Activated naive CD4-positive, alpha-beta T cell treated with anti-CD3 and anti-CD28 coated beads for 36 hours (primary cell): ENCODE measurements around the gene AVPR1B. TPM values are rescaled to one million over a fixed set of nuclear protein-coding genes. Genes with fewer than 3 reads are reported as not detected.

Experiments
- CTCF ChIA-PET: fragments of 350-600 bp; sonication (Branson Sonifier 250); formaldehyde crosslinking; loops from one replicate; lab custom pipeline; 2021; ENCODE audit warnings: antibody characterized with exemption; lab: Charles Lee
- DNase-seq: peaks from one replicate; pipeline ENCODE4 v3.0.0-alpha.2; 2020
- H3K27ac Mint-ChIP-seq: one replicate; pipeline ENCODE4 v1.8.0; 2021; ENCODE audit warnings: mild to moderate bottlenecking, mixed read lengths
- H3K27me3 Mint-ChIP-seq: one replicate; pipeline ENCODE4 v1.8.0; 2021; ENCODE audit warnings: low read depth, mixed read lengths
- H3K36me3 Mint-ChIP-seq: one replicate; pipeline ENCODE4 v1.8.0; 2021; ENCODE audit warnings: low read depth, mixed read lengths
- H3K4me1 Mint-ChIP-seq: one replicate; pipeline ENCODE4 v1.8.0; 2021; ENCODE audit warnings: low read depth, mixed read lengths
- H3K4me3 Mint-ChIP-seq: one replicate; pipeline ENCODE4 v1.8.0; 2021; ENCODE audit warnings: mild to moderate bottlenecking, moderate library complexity, mixed read lengths
- H3K9me3 Mint-ChIP-seq: one replicate; pipeline ENCODE4 v1.8.0; 2021; ENCODE audit warnings: mixed read lengths
- intact Hi-C: fragments of 100-400 bp; cut with micrococcal nuclease; formaldehyde crosslinking; loops from one replicate; pipeline ENCODE4 v1.15.1; 2023
- total RNA-seq, 2 experiments: library from RNA; stranded (reverse); gene quantifications; one replicate each; pipeline ENCODE4 v1.2.3, GENCODE V29; 2021

AVPR1B gene
- total RNA-seq, 2 experiments from 2014 or later, result not detected

DNA sequence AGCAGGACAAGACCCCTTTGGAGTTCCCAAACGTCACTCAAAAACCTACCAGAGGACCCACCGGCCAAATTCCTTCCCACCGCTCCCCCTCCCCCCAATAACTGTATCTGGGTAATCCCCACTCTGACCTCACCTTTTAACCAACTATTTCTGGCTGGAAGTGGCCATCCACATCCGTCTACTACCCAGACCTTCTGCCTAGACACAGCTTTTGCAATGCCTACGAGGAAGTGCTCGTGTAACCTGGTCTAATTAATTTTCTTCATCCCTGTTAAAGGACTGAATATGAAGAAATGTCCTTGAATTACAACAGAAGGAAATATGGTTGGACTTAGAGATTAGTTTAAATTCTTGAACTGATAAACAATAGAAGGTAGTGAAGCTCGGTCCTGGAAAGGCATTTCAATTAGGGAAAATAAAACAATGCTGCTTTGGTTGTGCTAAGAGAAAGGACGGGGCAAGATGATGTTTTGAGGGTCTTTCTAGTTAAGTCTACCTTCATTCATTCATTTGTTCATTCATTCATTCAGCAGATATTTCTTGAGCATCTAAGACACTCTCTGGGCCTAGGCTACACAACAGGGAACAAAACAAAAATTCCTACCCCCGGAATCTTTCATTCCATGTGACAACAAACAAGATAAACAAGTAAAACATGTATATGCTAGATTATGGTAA, 18.8 kb downstream of the AVPR1B start:
- CTCF ChIA-PET, result interaction anchor here (0.9 to 1.7 kb wide), 2 partner anchors 68 to 114 kb away, joined by 3 to 4 read pairs; no protein-coding TSS in a partner anchor
- Mint-ChIP-seq H3K9me3 (no peaks in the 10 kb centered on the region), H3K4me3 (no peak overlapping the region), H3K27ac (no peak overlapping the region), H3K27me3 (peaks cover 11% of the 10 kb centered on the region), H3K36me3 (no peaks in the 10 kb centered on the region), H3K4me1 (no peaks in the 10 kb centered on the region)
- intact Hi-C loops, result no loop called here
- no peak for DNase-seq

DNA sequence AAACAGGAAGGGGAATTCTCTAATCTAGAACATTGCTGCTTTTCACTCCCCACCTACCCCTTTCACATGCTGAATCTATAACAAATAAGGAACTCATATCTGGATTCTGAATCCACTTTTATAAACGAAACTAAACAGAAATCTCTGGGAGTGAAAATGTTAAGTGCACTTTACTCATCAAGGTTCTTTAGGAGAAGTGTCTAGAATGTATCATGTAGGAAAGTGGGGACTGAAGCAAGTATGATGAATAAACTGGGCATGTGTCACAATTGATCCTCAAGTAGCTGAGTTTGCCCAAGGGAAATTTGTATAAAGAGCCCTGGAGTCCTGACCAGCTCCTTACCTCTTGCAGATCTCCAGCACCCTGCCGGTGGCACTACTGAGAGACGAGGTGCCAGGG, 19.8 kb downstream of the AVPR1B start:
- H3K27me3 Mint-ChIP-seq, result peaks cover 11% of the 10 kb centered on the region
- H3K4me3 Mint-ChIP-seq, result no peak overlapping the region
- no peaks in the 10 kb centered on the region for H3K36me3 Mint-ChIP-seq
- intact Hi-C loops, result no loop called here
- CTCF ChIA-PET, result interaction anchor here (1.7 kb wide), 2 partner anchors 9 to 113 kb away, joined by 4 to 8 read pairs; no protein-coding TSS in a partner anchor
- no peak overlapping the region for H3K27ac Mint-ChIP-seq
- no peaks in the 10 kb centered on the region for H3K9me3 Mint-ChIP-seq
- H3K4me1 Mint-ChIP-seq, result no peaks in the 10 kb centered on the region
- no peak for DNase-seq

DNA sequence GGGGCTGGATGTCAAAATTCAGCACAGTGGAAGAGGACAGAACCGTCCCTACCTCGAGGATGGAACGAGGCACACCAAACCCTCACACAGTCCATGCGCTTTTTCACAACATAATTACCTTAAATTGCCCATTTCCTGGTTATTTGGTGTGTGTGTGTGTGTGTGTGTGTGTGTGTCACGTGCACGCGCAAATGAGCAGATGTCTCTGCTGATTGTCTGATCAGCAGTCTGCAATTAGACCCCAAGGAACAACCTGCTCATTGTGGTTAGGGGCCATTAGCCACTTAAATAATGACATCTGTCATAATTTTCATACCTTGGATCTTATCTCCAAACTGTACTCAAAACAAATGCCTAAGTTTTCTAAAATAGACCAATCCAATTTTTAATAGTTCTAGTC, 23.2 kb downstream of the AVPR1B start:
- CTCF ChIA-PET, result interaction anchor here (1.5 kb wide), 1 partner anchor 117 kb away, joined by 3 read pairs; no protein-coding TSS in a partner anchor
- no peak for DNase-seq
- Mint-ChIP-seq H3K4me3 (no peak overlapping the region), H3K4me1 (no peaks in the 10 kb centered on the region), H3K27ac (no peak overlapping the region), H3K9me3 (no peaks in the 10 kb centered on the region), H3K36me3 (no peaks in the 10 kb centered on the region), H3K27me3 (peaks cover 5% of the 10 kb centered on the region)
- intact Hi-C loops, result no loop called here

DNA sequence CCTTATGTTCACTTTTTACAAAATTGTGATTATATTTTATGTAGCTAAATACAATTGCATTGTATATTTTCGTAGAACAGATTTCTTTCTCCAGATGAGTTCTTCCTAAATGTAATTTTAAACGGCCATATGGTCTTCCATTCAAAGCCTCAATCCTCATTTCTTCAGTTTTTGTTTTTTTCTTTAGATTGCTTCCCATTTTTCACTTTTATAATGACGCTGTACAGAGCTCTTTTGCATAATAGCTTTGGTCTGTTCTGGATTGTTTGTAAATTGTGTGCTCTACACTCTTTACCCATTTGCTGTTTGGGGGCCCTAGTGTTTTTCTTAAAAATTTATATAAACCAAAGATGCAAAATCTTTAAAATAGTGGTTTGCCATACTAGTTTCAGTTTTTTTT, 27.8 kb downstream of the AVPR1B start:
- H3K36me3 Mint-ChIP-seq, result no peaks in the 10 kb centered on the region
- no peaks in the 10 kb centered on the region for H3K4me1 Mint-ChIP-seq
- no peak overlapping the region for H3K4me3 Mint-ChIP-seq
- H3K27ac Mint-ChIP-seq, result no peak overlapping the region
- intact Hi-C loops, result no loop called here
- H3K9me3 Mint-ChIP-seq, result no peaks in the 10 kb centered on the region
- no peaks in the 10 kb centered on the region for H3K27me3 Mint-ChIP-seq
- CTCF ChIA-PET, result interaction anchor here (0.6 to 1.7 kb wide), 2 partner anchors 107 to 181 kb away, joined by 3 read pairs; no protein-coding TSS in a partner anchor
- no peak for DNase-seq

DNA sequence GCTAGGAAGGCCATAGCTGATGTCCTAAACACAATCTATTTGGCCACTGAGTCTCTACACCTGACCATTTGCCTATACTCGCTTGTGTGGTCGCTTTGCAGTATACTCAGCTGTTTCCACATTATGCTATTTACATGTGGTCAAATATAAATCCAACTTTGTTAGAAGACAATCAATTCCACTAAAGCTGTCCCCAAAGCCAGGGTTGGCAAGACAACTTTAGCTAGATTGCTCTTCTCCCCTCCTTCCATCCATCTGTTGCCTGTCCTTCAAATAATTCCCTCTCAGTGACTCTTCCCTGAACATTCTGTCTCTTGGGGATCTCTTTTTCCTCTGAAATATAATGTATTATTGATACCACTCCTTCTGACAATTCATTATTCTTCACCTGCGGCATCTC, 30.1 kb downstream of the AVPR1B start:
- H3K4me3 Mint-ChIP-seq, result no peak overlapping the region
- H3K9me3 Mint-ChIP-seq, result no peaks in the 10 kb centered on the region
- DNase-seq, result no peak
- CTCF ChIA-PET, result interaction anchor here (0.8 to 1.4 kb wide), 2 partner anchors 21 to 57 kb away, joined by 3 read pairs; no protein-coding TSS in a partner anchor
- H3K4me1 Mint-ChIP-seq, result no peaks in the 10 kb centered on the region
- no peaks in the 10 kb centered on the region for H3K27me3 Mint-ChIP-seq
- intact Hi-C loops, result no loop called here
- H3K27ac Mint-ChIP-seq, result no peak overlapping the region
- no peaks in the 10 kb centered on the region for H3K36me3 Mint-ChIP-seq

DNA sequence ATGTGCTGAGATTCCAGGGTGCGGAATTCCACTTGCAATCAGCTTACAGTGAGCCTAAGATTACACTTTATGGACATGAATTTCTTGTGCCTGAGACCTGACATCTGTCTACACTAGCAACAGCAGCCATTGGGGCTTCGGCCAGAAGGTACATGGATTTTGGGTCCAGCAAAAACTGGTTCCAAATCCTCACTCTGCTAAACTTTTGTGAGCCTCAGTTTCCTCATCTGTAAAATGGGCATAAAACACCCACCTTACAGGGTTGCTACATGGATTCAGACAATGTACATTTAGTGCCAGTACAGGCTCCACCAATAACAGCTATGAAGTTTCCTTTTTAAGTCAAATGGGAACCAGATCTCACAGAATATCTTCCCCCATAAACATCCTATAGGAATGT, 33.4 kb downstream of the AVPR1B start:
- Mint-ChIP-seq H3K4me3 (no peak overlapping the region), H3K4me1 (peaks cover 15% of the 10 kb centered on the region), H3K27ac (no peak overlapping the region), H3K27me3 (no peaks in the 10 kb centered on the region), H3K9me3 (no peaks in the 10 kb centered on the region), H3K36me3 (no peaks in the 10 kb centered on the region)
- no peak for DNase-seq
- intact Hi-C loops, result no loop called here
- CTCF ChIA-PET, result interaction anchor here (1.8 kb wide), 1 partner anchor 54 kb away, joined by 6 read pairs; no protein-coding TSS in a partner anchor

DNA sequence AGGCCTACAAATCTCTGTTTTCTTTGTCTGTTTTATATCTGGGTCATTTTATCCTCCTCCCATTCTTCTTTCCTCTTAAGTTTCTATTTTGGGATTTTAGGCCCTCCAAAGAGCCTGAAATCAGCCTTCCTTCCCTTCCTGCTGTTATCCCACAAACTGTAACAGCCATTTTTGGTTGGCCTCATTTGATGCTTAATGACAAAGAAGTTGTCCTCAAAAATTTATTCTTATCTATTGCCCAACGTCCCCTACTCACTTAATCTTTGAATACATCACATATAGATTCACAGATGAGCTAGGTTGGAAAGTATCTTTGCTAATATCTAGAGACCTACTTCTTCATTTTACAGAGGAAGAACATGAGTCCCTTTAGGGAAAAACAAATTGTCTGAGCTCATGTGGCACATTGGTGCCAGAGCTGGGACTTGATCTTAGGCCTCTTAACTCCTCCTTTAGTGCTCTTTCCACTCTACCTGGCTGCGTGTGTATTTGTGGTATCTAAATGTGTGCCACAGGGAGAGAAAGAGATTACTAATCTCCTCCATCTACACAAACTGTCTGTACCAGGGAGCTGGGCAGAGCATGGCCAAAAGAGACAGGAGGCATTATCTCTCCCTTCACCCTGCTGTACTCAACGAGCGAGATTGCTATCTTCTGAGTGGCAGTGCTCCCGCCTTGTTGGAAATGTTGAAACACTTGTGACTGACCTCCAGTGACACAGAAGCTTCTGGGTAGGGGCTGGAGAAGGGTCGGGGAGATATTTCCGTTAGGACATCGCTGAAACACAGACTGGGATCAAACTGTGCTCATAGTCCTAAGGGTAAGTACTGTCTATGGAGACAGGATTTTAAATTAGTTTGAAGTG, 34.1 kb downstream of the AVPR1B start:
- CTCF ChIA-PET, result interaction anchor here (0.7 to 1.8 kb wide), 2 partner anchors 25 to 53 kb away, joined by 3 to 6 read pairs; no protein-coding TSS in a partner anchor
- Mint-ChIP-seq H3K9me3 (no peaks in the 10 kb centered on the region), H3K4me1 (peaks cover 15% of the 10 kb centered on the region), H3K27ac (no peak overlapping the region), H3K27me3 (no peaks in the 10 kb centered on the region), H3K36me3 (no peaks in the 10 kb centered on the region), H3K4me3 (no peak overlapping the region)
- intact Hi-C loops, result no loop called here
- DNase-seq, result no peak

DNA sequence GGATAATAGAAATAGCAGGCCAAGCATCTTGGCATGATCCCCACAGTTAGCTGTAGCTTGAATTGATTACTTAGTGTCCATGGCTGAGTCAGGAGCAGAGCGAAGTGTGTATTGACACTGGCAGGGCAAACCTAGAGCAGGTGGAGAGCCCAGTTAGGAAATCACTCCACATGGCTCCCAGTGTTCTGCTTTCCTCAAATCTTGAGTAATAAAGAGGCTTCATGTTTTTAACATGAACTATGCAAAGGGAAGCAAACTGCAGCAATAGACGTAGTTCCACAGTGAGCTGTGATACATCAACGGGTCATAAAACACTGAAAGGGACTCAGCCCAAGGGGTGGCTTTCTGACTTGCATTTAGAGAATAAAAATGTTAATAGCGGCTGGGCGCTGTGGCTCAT, 35.3 kb downstream of the AVPR1B start:
- no peak for DNase-seq
- intact Hi-C loops, result no loop called here
- H3K36me3 Mint-ChIP-seq, result no peaks in the 10 kb centered on the region
- peaks cover 15% of the 10 kb centered on the region for H3K4me1 Mint-ChIP-seq
- no peak overlapping the region for H3K27ac Mint-ChIP-seq
- CTCF ChIA-PET, result interaction anchor here (2.0 kb wide), 1 partner anchor 51 kb away, joined by 8 read pairs; no protein-coding TSS in a partner anchor
- no peaks in the 10 kb centered on the region for H3K9me3 Mint-ChIP-seq
- no peak overlapping the region for H3K4me3 Mint-ChIP-seq
- H3K27me3 Mint-ChIP-seq, result no peaks in the 10 kb centered on the region

DNA sequence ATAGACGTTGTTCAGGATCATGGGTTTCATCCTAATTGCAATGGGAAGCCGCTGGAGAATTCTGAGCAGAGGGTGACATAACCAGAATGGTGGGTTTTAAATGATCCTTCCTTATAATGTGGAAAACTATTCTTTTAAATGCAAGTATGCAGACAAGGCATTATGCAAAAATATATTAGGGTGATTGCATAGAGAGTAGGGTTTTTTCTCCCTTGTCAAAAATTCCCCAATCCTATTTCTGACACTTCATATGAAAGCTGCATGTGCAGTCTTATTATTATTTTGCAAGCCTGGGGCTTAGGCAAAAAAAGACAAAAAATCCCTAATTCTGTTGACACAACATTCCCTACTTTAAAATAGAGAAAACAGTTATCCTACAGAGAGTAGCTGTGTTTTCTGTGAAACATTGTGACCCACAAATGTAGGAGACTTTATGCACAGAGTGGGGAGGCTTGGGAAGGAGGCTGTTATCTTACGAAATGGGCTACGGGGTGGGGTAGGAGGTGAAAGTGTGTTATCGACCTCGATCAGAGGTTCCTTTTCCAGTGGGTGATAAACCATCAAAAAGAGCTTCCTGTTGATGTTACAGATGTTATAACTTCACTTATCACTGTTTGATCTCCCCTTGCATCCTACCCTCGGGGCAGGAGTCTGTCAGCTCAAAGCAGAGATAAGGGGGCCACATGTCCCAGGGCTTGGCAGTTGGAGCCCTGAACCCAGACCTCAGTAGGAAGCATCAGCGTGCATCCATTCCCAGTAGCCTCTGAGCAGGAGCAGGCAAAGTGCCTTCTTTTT, 37.0 kb downstream of the AVPR1B start:
- DNase-seq, result no peak
- CTCF ChIA-PET, result interaction anchor here (0.6 to 2.0 kb wide), 3 partner anchors 49 to 457 kb away, joined by 5 to 8 read pairs (median 5); no protein-coding TSS in a partner anchor
- Mint-ChIP-seq H3K27me3 (no peaks in the 10 kb centered on the region), H3K36me3 (no peaks in the 10 kb centered on the region), H3K4me3 (no peak overlapping the region), H3K4me1 (peaks cover 15% of the 10 kb centered on the region), H3K27ac (no peak overlapping the region), H3K9me3 (no peaks in the 10 kb centered on the region)
- intact Hi-C loops, result no loop called here

DNA sequence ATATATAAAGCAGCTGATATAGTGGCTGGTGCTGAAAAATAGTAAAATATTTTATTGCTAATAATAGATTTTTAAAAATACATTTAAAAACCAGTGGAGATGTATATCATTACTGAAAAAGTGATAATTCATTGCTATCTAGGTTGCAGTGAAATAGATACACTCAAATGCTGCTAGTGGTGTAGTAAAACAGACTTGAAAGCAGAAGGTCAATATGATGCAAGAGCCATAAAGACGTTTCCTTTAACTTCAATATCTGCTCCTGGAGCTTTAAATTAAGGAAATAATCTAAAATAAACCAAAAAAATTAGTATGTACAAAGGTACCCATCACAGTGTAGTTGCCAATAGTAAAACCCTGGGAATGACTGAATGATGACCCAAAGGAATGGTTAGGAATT, 38.1 kb downstream of the AVPR1B start:
- no peaks in the 10 kb centered on the region for H3K9me3 Mint-ChIP-seq
- H3K4me1 Mint-ChIP-seq, result peaks cover 15% of the 10 kb centered on the region
- CTCF ChIA-PET, result no interaction called here
- intact Hi-C loops, result no loop called here
- no peak overlapping the region for H3K4me3 Mint-ChIP-seq
- no peak for DNase-seq
- no peaks in the 10 kb centered on the region for H3K36me3 Mint-ChIP-seq
- no peaks in the 10 kb centered on the region for H3K27me3 Mint-ChIP-seq
- H3K27ac Mint-ChIP-seq, result no peak overlapping the region

DNA sequence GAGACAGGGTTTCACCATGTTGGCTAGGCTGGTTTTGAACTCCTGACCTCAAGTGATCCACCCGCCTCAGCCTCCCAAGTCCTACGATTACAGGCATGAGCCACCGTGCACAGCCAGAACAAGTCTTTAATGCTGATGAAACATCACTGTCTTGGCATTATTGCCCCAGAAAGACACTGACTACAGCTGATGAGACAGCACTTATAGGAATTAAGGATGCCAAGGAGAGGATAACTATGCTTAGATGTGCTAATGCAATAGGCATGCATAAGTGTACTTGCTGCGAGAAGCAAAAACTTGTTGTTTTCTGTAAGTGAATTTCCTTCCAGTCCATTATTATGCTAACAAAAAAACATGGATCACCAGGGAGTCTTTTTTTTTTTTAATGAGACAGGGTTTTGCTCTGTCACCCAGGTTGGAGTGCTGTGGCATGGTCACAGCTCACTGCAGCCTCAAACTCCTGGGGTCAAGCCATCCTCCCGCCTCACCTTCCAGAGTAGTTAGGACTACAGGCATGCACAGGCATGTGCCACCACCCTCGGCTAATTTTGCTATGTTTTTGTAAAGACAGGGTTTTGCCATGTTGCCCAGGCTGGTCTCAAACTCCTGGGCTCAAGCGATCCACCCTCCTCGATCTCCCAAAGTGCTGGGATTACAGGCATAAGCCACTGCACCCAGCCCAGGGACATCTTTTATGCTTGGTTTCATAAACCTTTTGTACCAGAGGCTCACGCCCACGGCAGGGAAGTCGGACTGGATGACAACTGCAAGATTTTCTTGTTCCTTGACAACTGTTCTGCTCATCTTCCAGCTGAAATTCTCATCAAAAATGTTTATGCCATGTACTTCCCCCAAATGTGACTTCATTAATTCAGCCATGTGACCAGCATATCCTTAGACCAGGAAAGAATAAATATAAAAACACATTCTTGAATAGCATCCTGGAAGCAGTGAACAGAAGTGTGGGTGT, 41.1 kb downstream of the AVPR1B start:
- CTCF ChIA-PET, result interaction anchor here (1.0 kb wide), 2 partner anchors 30 to 46 kb away, joined by 3 read pairs; no protein-coding TSS in a partner anchor
- intact Hi-C loops, result no loop called here

More for the DNA sequence above, 41.1 kb downstream of the AVPR1B start:
- Mint-ChIP-seq H3K9me3 (no peaks in the 10 kb centered on the region), H3K27me3 (no peaks in the 10 kb centered on the region), H3K36me3 (no peaks in the 10 kb centered on the region), H3K4me3 (no peak overlapping the region), H3K27ac (no peak overlapping the region), H3K4me1 (peaks cover 15% of the 10 kb centered on the region)
- no peak for DNase-seq
